KMS-11 (cell line): ENCODE results near the gene SNX33.

Experiments used
- H2AFZ ChIP-seq: fragments of 200-600 bp; sonication (generic); 2 replicates; pipeline ENCODE4 v1.6.1; 2016; ENCODE audit warnings: antibody characterized with exemption, mixed run types, low read depth
- H3K27ac ChIP-seq: fragments of 200-600 bp; sonication (generic); 2 replicates; pipeline ENCODE4 v1.6.1; 2016; ENCODE audit warnings: mild to moderate bottlenecking, mixed run types
- H3K27me3 ChIP-seq: fragments of 200-600 bp; sonication (generic); 2 replicates; pipeline ENCODE4 v1.6.1; 2017; ENCODE audit warnings: mild to moderate bottlenecking, low read depth, mixed run types, moderate library complexity; ENCODE audit not compliant: insufficient read depth
- H3K36me3 ChIP-seq: fragments of 200-600 bp; sonication (generic); 2 replicates; pipeline ENCODE4 v1.6.1; 2017; ENCODE audit warnings: mild to moderate bottlenecking, mixed run types; ENCODE audit not compliant: insufficient read depth
- H3K4me1 ChIP-seq: fragments of 200-600 bp; sonication (generic); 2 replicates; pipeline ENCODE4 v1.6.1; 2016; ENCODE audit warnings: mild to moderate bottlenecking, low read depth, mixed run types; ENCODE audit not compliant: poor library complexity, severe bottlenecking
- H3K4me2 ChIP-seq: fragments of 200-600 bp; sonication (generic); 2 replicates; pipeline ENCODE4 v1.7.0; 2016; ENCODE audit warnings: mild to moderate bottlenecking, mixed run types
- H3K4me3 ChIP-seq: fragments of 200-600 bp; sonication (generic); IDR thresholded peaks from 2 replicates; pipeline ENCODE4 v1.6.1; 2017; ENCODE audit warnings: low read depth, low read length, mixed read lengths; ENCODE audit not compliant: insufficient read depth
- H3K79me2 ChIP-seq: fragments of 200-600 bp; sonication (generic); 2 replicates; pipeline ENCODE4 v1.6.1; 2016; ENCODE audit warnings: low read depth, mixed run types; ENCODE audit not compliant: insufficient read depth
- H3K9ac ChIP-seq: fragments of 200-600 bp; sonication (generic); 2 replicates; pipeline ENCODE4 v1.6.1; 2016; ENCODE audit warnings: mild to moderate bottlenecking, mixed run types
- H4K20me1 ChIP-seq: fragments of 200-600 bp; sonication (generic); 2 replicates; pipeline ENCODE4 v1.6.1; 2016; ENCODE audit warnings: mild to moderate bottlenecking, mixed run types; ENCODE audit not compliant: insufficient read depth
- TF ChIP-seq, protein P1 (sequence below): fragments of 200-600 bp; sonication (generic); conservative IDR thresholded peaks from 2 replicates; pipeline ENCODE4 v1.6.1; 2017; ENCODE audit warnings: low read depth, mild to moderate bottlenecking, antibody characterized with exemption, low read length, moderate library complexity, mixed read lengths

SNX33 gene

DNA sequence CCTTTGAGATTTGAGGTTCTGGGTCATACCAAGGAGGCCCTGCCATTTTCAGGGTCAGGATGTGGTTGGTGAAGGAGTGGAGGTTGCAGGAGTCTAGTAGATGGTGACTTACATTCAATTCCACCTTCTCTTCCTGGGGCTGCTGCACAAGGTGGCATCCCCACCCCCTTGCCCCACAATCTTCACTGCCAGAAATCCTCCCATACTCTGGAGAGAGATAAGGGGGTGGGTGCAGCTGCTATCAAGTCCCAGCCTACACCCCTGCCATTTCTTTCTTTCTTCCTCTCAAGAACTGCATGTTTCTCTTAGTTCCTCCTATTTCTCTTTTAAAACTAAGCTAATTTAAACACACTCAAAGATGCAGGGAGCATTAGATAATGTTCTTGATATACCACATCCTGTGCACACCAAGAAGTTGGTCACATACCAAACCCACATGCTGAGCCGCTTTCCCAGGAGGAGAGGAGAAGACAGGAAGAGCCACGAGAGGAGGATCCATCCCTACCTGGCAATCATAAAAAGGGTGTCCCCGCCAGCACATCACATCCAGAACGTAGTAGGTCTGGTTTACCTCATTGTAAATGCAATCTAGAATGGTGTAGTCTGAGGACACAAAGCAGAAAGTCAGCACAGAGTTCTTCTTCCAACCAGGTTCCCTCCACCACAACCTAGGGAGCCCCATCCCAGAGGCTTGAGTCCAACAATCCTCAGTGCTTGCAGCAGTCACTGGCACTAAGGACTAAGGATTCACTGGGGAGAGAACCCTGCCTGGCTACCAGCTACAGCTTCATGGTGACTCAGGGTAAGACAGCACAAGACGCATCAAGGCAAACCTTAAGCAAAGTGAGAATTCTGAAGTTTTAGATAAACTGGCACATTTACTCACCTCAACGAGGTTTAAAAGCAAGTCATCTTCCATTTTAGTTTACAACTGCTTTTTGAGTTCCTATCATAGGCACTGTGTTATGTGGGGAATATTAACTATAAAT is 40.7 kb upstream of the SNX33 start:
- H3K79me2 ChIP-seq, result no peaks in the 10 kb centered on the region
- no peak overlapping the region for H3K4me2 ChIP-seq
- TF ChIP-seq, protein P1, sequence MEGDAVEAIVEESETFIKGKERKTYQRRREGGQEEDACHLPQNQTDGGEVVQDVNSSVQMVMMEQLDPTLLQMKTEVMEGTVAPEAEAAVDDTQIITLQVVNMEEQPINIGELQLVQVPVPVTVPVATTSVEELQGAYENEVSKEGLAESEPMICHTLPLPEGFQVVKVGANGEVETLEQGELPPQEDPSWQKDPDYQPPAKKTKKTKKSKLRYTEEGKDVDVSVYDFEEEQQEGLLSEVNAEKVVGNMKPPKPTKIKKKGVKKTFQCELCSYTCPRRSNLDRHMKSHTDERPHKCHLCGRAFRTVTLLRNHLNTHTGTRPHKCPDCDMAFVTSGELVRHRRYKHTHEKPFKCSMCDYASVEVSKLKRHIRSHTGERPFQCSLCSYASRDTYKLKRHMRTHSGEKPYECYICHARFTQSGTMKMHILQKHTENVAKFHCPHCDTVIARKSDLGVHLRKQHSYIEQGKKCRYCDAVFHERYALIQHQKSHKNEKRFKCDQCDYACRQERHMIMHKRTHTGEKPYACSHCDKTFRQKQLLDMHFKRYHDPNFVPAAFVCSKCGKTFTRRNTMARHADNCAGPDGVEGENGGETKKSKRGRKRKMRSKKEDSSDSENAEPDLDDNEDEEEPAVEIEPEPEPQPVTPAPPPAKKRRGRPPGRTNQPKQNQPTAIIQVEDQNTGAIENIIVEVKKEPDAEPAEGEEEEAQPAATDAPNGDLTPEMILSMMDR, result no peak
- no peaks in the 10 kb centered on the region for H4K20me1 ChIP-seq
- H2AFZ ChIP-seq, result no peak overlapping the region
- no peaks in the 10 kb centered on the region for H3K4me1 ChIP-seq
- H3K9ac ChIP-seq, result no peak overlapping the region
- no peaks in the 10 kb centered on the region for H3K27me3 ChIP-seq
- no peaks in the 10 kb centered on the region for H3K36me3 ChIP-seq
- no peak overlapping the region for H3K27ac ChIP-seq
- no peak overlapping the region for H3K4me3 ChIP-seq

DNA sequence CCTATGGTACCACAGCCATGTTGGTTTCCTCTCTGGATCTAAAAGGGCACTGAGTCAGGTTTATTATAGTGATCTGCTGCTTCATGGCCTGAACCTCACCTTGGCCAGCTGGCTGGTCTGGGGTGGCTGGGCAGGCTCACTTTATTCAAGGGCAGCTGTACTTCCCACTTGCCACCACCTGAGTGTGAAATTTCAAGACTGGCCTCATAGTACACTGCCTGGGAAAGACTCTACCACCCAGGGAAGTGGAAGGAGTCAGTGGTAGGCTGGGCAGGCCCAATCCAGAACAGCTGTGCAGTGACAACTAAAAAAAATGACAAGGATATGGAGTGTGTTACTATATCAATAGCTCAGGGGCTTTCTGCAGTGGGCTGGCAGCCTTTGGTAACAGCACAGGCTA is 30.9 kb upstream of the SNX33 start:
- no peaks in the 10 kb centered on the region for H3K79me2 ChIP-seq
- H3K4me3 ChIP-seq, result no peak overlapping the region
- H2AFZ ChIP-seq, result no peak overlapping the region
- H3K9ac ChIP-seq, result no peak overlapping the region
- TF ChIP-seq, protein P1, result no peak
- H3K4me2 ChIP-seq, result no peak overlapping the region
- no peaks in the 10 kb centered on the region for H4K20me1 ChIP-seq
- no peaks in the 10 kb centered on the region; the same call in 1 of the 2 replicates for H3K36me3 ChIP-seq
- H3K27me3 ChIP-seq, result no peaks in the 10 kb centered on the region
- no peak overlapping the region for H3K27ac ChIP-seq
- peaks cover 15% of the 10 kb centered on the region for H3K4me1 ChIP-seq

DNA sequence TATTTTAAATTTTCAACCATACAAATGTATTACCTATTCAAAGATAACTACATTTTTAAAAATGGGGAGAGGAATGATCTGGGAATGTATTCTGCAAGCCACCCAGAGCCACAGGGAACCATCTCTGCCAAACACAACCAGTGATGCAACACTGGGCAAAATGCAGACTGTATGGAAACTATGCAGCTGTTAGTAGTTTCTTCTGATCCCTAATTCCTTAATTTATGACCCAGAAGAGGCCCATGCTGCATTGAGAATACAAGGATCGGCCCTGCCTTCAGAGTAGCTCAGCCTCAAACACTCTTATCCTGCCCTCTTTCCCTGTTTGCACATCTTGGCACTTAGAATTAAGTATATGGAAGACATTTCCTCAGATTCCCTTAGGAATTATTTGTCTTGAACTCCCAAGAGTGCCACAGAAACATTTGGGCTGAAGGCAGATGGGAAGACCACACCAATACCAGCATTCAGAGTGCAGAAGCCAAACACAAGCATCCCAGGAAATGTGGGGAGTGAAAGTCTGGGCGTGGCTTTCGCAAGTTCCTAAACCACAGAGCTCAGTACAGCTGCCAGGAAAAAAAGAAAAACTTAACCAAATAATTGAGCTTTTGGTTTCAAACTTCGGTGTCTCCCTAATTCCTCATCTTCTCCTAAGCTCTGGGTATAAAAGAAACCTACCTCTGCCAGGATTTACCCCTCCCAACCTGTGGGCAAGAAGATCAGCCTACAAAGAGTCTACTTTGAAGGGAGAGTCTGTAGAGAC is 27.5 kb upstream of the SNX33 start:
- TF ChIP-seq, protein P1, result no peak
- H3K9ac ChIP-seq, result no peak overlapping the region
- H3K4me1 ChIP-seq, result peaks cover 22% of the 10 kb centered on the region
- no peak overlapping the region for H2AFZ ChIP-seq
- no peaks in the 10 kb centered on the region for H4K20me1 ChIP-seq
- no peaks in the 10 kb centered on the region for H3K27me3 ChIP-seq
- no peak overlapping the region for H3K4me3 ChIP-seq
- no peaks in the 10 kb centered on the region for H3K79me2 ChIP-seq
- no peak overlapping the region for H3K4me2 ChIP-seq
- no peak overlapping the region for H3K27ac ChIP-seq
- H3K36me3 ChIP-seq, result no peaks in the 10 kb centered on the region; the same call in 1 of the 2 replicates

DNA sequence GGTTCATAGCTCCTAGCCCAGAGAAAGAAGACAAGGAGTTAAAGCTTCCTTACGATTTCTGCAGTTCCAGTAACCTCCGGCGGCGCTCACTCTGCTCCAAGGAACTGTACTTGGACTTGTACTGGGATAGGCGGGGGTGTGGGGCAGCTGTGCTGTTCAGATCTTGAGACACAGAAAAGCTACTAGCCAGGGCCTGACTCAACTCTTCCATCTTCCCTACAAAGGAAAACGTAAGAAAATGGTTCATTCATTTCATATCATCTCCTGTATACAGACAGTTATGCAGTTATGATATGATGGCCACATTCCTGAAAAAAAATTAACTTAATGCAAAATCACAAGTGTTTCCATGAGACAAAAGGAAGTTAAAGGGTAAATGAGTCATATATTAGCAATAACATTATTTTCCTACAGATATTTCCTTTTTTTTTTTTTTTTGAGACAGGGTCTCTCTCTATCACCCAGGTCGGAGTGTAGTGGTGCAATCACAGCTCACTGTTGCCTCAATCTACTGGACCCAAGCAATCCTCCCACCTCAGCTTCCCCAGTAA is 26.8 kb upstream of the SNX33 start:
- Histone ChIP-seq H3K27ac (no peak overlapping the region), H3K4me2 (no peak overlapping the region), H3K4me3 (no peak overlapping the region)

More for the DNA sequence above, 26.8 kb upstream of the SNX33 start:
- Histone ChIP-seq H3K4me1 (peaks cover 22% of the 10 kb centered on the region), H2AFZ (no peak overlapping the region), H3K27me3 (no peaks in the 10 kb centered on the region), H4K20me1 (no peaks in the 10 kb centered on the region), H3K36me3 (no peaks in the 10 kb centered on the region; the same call in 1 of the 2 replicates), H3K79me2 (no peaks in the 10 kb centered on the region), H3K9ac (no peak overlapping the region)
- TF ChIP-seq, protein P1, result no peak
